GM23338 (cell line): Measurements from ENCODE around the gene RPS17. TPM values are rescaled to one million over a fixed set of nuclear protein-coding genes. Genes with fewer than 3 reads are reported as not detected.

ENCODE experiments used
- ATAC-seq: fragments of 200-7000 bp; cut with Tn5 transposase; 3 replicates; pipeline ENCODE4 v1.9.1; 2020
- DNase-seq: peaks from one replicate; pipeline ENCODE4 v3.0.0-alpha.2; 2015; ENCODE audit warnings: low spot score
- H2AFZ ChIP-seq: fragments of 200-600 bp; sonication (generic); 2 replicates; pipeline ENCODE4 v1.8.0; 2016; ENCODE audit warnings: antibody characterized with exemption, mild to moderate bottlenecking, moderate library complexity
- H3F3A ChIP-seq: fragments of 200-600 bp; sonication (generic); replicated peaks from 2 replicates; pipeline ENCODE4 v1.8.0; 2017; ENCODE audit warnings: antibody characterized with exemption, mixed run types, low read depth
- H3K27ac ChIP-seq: fragments of 200-600 bp; sonication (generic); 2 replicates; pipeline ENCODE4 v1.6.1; 2016; ENCODE audit warnings: low read depth
- H3K27me3 ChIP-seq: fragments of 200-600 bp; sonication (generic); 2 replicates; pipeline ENCODE4 v1.8.0; 2016; ENCODE audit warnings: mild to moderate bottlenecking, mixed run types, moderate library complexity; ENCODE audit not compliant: insufficient read depth
- H3K36me3 ChIP-seq: fragments of 200-600 bp; sonication (generic); 2 replicates; pipeline ENCODE4 v1.8.0; 2016; ENCODE audit warnings: mild to moderate bottlenecking; ENCODE audit not compliant: insufficient read depth
- H3K4me1 ChIP-seq: fragments of 200-600 bp; sonication (generic); 2 replicates; pipeline ENCODE4 v1.8.0; 2016; ENCODE audit warnings: mild to moderate bottlenecking, moderate library complexity; ENCODE audit not compliant: insufficient read depth
- H3K4me2 ChIP-seq: fragments of 200-600 bp; sonication (generic); 2 replicates; pipeline ENCODE4 v1.7.1; 2017; ENCODE audit warnings: mixed run types
- H3K4me3 ChIP-seq: fragments of 200-600 bp; sonication (generic); 2 replicates; pipeline ENCODE4 v1.6.1; 2016; ENCODE audit warnings: mixed run types
- H3K79me2 ChIP-seq: fragments of 200-600 bp; sonication (generic); replicated peaks from 2 replicates; pipeline ENCODE4 v1.8.0; 2017; ENCODE audit warnings: mild to moderate bottlenecking; ENCODE audit not compliant: insufficient read depth
- H3K9me2 ChIP-seq: fragments of 200-600 bp; sonication (generic); 2 replicates; pipeline ENCODE4 v1.8.0; 2017; ENCODE audit not compliant: insufficient read depth
- H4K20me1 ChIP-seq: fragments of 200-600 bp; sonication (generic); replicated peaks from 2 replicates; pipeline ENCODE4 v1.8.0; 2017; ENCODE audit warnings: mild to moderate bottlenecking; ENCODE audit not compliant: insufficient read depth
- H3K27ac Mint-ChIP-seq: 2 replicates; pipeline ENCODE4 v1.8.0; 2020; ENCODE audit warnings: inconsistent platforms, mild to moderate bottlenecking, moderate library complexity, mixed read lengths
- H3K27me3 Mint-ChIP-seq: 3 replicates; pipeline ENCODE4 v1.8.0; 2022; ENCODE audit warnings: low read depth, mild to moderate bottlenecking, moderate library complexity, mixed read lengths, inconsistent platforms; ENCODE audit not compliant: insufficient read depth, poor library complexity
- H3K36me3 Mint-ChIP-seq: 3 replicates; pipeline ENCODE4 v1.8.0; 2021; ENCODE audit warnings: low read depth, mild to moderate bottlenecking, inconsistent platforms, moderate library complexity, mixed read lengths
- H3K4me1 Mint-ChIP-seq: 3 replicates; pipeline ENCODE4 v1.8.0; 2020; ENCODE audit warnings: mild to moderate bottlenecking, inconsistent platforms, mixed read lengths
- H3K4me3 Mint-ChIP-seq: 3 replicates; pipeline ENCODE4 v1.8.0; 2021; ENCODE audit warnings: moderate library complexity, mild to moderate bottlenecking, inconsistent platforms, mixed read lengths
- H3K9me3 Mint-ChIP-seq: 3 replicates; pipeline ENCODE4 v1.8.0; 2020; ENCODE audit warnings: moderate library complexity, mild to moderate bottlenecking, inconsistent platforms, mixed read lengths
- CREB1 ChIP-seq: fragments of 250-450 bp; sonication (Bioruptor Pico); IDR thresholded peaks from 2 replicates; pipeline ENCODE4 v1.5.0; 2020; ENCODE audit warnings: low read depth, mild to moderate bottlenecking, moderate library complexity
- CTCF ChIP-seq, 2 experiments: fragments of 200-600 bp in 1 of 2; sonication (generic) in 1 of 2; conservative IDR thresholded peaks; 2 replicates each; pipeline versions ENCODE4 v1.5.1 to v1.6.1; 2016 to 2017; ENCODE audit warnings: antibody characterized with exemption in 2 of 2, low read depth in 2 of 2, mild to moderate bottlenecking in 2 of 2, moderate library complexity in 1 of 2
- ETS1 ChIP-seq: IDR thresholded peaks from 2 replicates; pipeline ENCODE4 v1.6.1; 2016; ENCODE audit warnings: antibody characterized with exemption
- EZH2 ChIP-seq: fragments of 200-600 bp; sonication (generic); IDR thresholded peaks from one replicate; pipeline ENCODE4 v1.8.0; 2017; ENCODE audit warnings: antibody characterized with exemption, mild to moderate bottlenecking, low read depth; ENCODE audit not compliant: unreplicated experiment
- EZH2phosphoT487 ChIP-seq: fragments of 200-600 bp; sonication (generic); IDR thresholded peaks from one replicate; pipeline ENCODE4 v1.8.1; 2018; ENCODE audit warnings: antibody characterized with exemption; ENCODE audit not compliant: unreplicated experiment
- JUNB ChIP-seq: IDR thresholded peaks from one replicate; pipeline ENCODE4 v1.6.1; 2016; ENCODE audit warnings: antibody characterized with exemption; ENCODE audit not compliant: unreplicated experiment
- NANOG ChIP-seq: IDR thresholded peaks from 2 replicates; pipeline ENCODE4 v1.6.1; 2016; ENCODE audit warnings: antibody characterized with exemption, borderline replicate concordance
- POLR2AphosphoS5 ChIP-seq: IDR thresholded peaks from 2 replicates; pipeline ENCODE4 v1.6.1; 2016; ENCODE audit warnings: antibody characterized with exemption, low read depth
- REST ChIP-seq: IDR thresholded peaks from one replicate; pipeline ENCODE4 v1.6.1; 2018; ENCODE audit warnings: antibody characterized with exemption; ENCODE audit not compliant: unreplicated experiment
- STAT1 ChIP-seq: IDR thresholded peaks from one replicate; pipeline ENCODE4 v1.6.1; 2016; ENCODE audit warnings: antibody characterized with exemption; ENCODE audit not compliant: unreplicated experiment
- ZNF114 ChIP-seq: fragments of 250-450 bp; sonication (Bioruptor Pico); IDR thresholded peaks from 2 replicates; pipeline ENCODE4 v1.5.0; 2020; ENCODE audit warnings: mild to moderate bottlenecking, moderate library complexity
- ZNF331 ChIP-seq: fragments of 250-450 bp; sonication (Bioruptor Pico); IDR thresholded peaks from 2 replicates; pipeline ENCODE4 v1.5.0; 2020; ENCODE audit warnings: low read depth, mild to moderate bottlenecking, moderate library complexity
- ZNF462 ChIP-seq: fragments of 250-450 bp; sonication (Bioruptor Pico); IDR thresholded peaks from 2 replicates; pipeline ENCODE4 v1.5.0; 2020; ENCODE audit warnings: mild to moderate bottlenecking, moderate library complexity
- polyA plus RNA-seq: library from polyadenylated mRNA; unstranded; fragments of >200 nt; fragmentation: Nextera tagmentation; extraction: Ambion mirVana; gene quantifications from 2 replicates; pipeline ENCODE4 v1.2.1, GENCODE V29; 2016
- total RNA-seq: library from RNA; depleted of rRNA; stranded (reverse); fragments of >200 nt; shearing (Covaris generic); gene quantifications from 2 replicates; pipeline ENCODE4 v1.2.3, GENCODE V29; 2014

The RPS17 gene
- total and polyA plus RNA-seq, 2 experiments from 2014 or later: 1,741 to 1,928 TPM

GRCh38 chr15:82543160-82543559 lies 2.9 kb upstream of the RPS17 start:
- peaks cover 6% of the 10 kb centered on the region; the same call in 2 of the 3 replicates for H3K9me3 Mint-ChIP-seq
- peak; percentile 71 for DNase-seq
- peak overlapping the region; percentile 19; the same call in 1 of the 2 replicates for H3K27ac Mint-ChIP-seq

More at GRCh38 chr15:82543160-82543559, 2.9 kb upstream of the RPS17 start:
- Mint-ChIP-seq H3K27me3 (peaks cover 27% of the 10 kb centered on the region), H3K4me1 (peaks cover 24% of the 10 kb centered on the region), H3K4me3 (no peak overlapping the region; the same call in 2 of the 3 replicates), H3K36me3 (peaks cover 26% of the 10 kb centered on the region)
- H3K4me1 ChIP-seq: peaks cover 28% of the 10 kb centered on the region
- H3K4me3 ChIP-seq: no peak overlapping the region
- H3K4me2 ChIP-seq: peak overlapping the region; percentile 55
- H3K27ac ChIP-seq: 0 out of 2 replicates have a peak overlapping the region, but pooled peaks have one; percentile 32
- H3K9me2 ChIP-seq: no peaks in the 10 kb centered on the region
- peaks cover 21% of the 10 kb centered on the region for H3K79me2 ChIP-seq
- H4K20me1 ChIP-seq: peaks cover 14% of the 10 kb centered on the region
- ATAC-seq: no peak
- H3K27me3 ChIP-seq: no peaks in the 10 kb centered on the region
- H3K36me3 ChIP-seq: peaks cover 13% of the 10 kb centered on the region
- H2AFZ ChIP-seq: no peak overlapping the region
- TF ChIP-seq EZH2 (no peak), POLR2AphosphoS5 (no peak), CTCF (conservative IDR thresholded peaks at IDR 0.05; ENCODE audit: low read depth in 2 of 2) (no peak), NANOG (no peak), EZH2phosphoT487 (no peak), ZNF331 (no peak), ZNF114 (CRISPR knock-in tag) (no peak), JUNB (no peak), STAT1 (no peak), ZNF462 (CRISPR knock-in tag) (no peak), CREB1 (CRISPR knock-in tag) (no peak), REST (no peak), ETS1 (no peak)
- H3F3A ChIP-seq: peaks cover 22% of the 10 kb centered on the region
